GM21576 (cell line): Measurements from ENCODE around the gene ADGRV1.
A peak's percentile ranks its signal among the peaks of the same experiment; 100 is the strongest.
"Not testable (repeated sequence)": the region's sequence is repeated elsewhere in the genome, so short reads cannot be mapped to it uniquely, and the experiment has no call there.

ENCODE experiments used
- ATAC-seq: cut with Tn5 transposase; IDR thresholded peaks from one replicate; pipeline ENCODE4 v1.9.1; 2021; ENCODE audit warnings: mild to moderate bottlenecking, moderate library complexity; ENCODE audit not compliant: unreplicated experiment

ADGRV1 gene

DNA sequence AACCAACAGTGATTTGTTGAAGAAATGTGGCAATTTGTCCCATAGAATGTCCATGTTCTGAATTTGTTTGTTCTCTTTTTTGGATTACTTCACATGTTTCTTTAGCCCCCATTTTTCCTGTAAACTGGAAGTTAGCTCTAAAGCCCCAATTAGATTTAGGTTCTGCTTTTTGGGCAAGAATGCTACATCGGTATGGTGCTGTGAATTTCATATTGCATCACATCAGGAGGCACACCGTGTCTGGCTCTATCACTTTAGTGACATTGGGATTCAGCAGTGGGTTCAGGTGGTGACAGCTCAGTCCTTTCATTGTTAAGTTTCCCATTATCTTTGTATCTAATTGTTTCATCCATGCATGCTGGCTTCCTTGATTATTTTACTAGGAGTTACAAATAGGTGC is 27.9 kb downstream of the ADGRV1 start:
- ATAC-seq = no peak

DNA sequence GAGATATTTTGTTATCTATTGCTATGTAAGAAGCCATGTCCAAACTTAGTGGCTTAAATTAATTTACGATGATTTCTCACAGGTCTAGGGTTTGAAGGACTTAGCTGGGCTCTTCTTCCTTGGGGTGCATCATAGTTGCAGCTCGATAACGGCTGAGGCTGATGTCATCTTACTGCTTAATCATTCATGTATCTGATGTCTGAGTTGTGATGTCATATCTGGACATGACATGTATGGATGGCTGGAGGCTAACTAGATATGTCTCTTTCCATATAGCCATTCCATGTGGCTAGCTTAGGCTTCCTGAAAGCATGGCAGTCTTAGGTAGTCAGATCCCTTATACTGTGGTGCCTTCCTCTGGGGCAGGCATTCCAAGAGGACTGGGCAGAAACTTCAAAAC is 31.6 kb downstream of the ADGRV1 start:
- no peak for ATAC-seq

DNA sequence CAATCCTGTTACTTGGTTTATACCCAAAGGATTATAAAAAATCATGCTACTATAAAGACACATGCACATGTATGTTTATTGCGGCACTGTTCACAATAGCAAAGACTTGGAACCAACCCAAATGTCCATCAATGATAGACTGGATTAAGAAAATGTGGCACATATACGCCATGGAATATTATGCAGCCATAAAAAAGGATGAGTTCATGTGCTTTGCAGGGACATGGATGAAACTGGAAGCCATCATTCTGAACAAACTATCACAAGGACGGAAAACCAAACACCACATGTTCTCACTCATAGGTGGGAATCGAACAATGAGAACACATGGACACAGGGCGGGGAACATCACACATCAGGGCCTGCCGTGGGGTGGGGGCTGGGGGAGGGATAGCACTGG is 34.5 kb downstream of the ADGRV1 start:
- ATAC-seq = not testable (repeated sequence)

DNA sequence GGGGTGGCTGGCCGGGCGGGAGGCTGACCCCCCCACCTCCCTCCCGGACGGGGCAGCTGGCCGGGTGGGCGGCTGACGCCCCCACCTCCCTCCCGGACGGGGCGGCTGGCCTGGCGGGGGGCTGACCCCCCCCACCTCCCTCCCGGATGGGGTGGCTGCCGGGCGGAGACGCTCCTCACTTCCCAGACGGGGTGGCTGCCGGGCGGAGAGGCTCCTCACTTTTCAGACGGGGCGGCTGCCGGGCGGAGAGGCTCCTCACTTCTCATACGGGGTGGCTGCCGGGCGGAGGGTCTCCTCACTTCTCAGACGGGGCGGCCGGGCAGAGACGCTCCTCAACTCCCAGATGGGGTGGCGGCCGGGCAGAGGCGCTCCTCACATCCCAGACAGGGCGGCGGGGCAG is 37.2 kb downstream of the ADGRV1 start:
- ATAC-seq = not testable (repeated sequence)

DNA sequence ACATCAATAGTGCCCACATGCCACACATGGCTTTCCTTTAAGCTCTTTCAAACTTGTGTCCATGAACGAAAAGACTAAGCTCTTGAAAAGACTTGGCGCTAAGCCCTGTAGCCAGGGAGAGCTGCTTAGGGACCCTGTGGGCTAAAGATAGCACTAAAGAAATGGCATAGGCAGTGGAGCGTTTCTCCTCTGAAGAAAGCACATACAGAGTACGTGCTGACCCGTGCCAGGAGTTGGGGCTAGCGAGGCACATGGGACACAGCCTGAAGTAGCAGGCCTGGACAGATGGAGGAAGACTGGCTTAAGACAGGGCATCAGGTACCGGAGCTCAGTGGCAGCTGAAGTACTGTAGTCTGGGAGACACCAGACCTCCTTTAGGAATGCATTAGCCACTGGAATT is 39.7 kb downstream of the ADGRV1 start:
- ATAC-seq = no peak

DNA sequence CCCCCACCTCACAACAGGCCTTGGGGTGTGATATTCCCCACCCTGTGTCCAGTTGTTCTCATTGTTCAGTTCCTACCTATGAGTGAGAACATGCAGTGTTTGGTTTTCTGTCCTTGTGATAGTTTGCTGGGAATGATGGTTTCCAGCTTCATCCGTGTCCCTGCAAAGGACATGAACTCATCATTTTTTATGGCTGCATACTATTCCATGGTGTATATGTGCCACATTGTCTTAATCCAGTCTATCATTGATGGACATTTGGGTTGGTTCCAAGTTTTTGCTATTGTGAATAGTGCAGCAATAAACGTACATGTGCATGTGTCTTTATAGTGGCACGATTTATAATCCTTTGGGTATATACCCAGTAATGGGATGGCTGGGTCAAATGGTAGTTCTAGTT is 41.7 kb downstream of the ADGRV1 start:
- ATAC-seq = not testable (repeated sequence)

DNA sequence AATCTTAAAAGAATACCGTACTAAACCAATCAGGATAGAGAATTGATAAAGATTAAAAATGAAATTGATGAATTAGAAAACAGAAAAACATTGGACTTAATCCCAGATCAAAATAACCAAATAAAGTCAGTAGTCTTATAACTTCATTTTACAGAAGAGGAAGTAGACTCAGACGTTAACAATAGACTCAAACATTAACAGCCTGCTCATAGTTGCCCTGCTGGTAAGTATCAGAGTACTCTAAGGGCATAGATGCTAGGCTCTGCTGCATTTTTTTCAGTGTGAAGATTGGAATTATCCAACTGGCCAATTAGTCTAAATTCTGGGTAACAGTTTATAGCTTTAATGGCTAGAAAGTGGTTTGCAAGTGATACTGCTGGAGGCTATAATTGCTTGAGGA is 42.9 kb downstream of the ADGRV1 start:
- no peak for ATAC-seq

DNA sequence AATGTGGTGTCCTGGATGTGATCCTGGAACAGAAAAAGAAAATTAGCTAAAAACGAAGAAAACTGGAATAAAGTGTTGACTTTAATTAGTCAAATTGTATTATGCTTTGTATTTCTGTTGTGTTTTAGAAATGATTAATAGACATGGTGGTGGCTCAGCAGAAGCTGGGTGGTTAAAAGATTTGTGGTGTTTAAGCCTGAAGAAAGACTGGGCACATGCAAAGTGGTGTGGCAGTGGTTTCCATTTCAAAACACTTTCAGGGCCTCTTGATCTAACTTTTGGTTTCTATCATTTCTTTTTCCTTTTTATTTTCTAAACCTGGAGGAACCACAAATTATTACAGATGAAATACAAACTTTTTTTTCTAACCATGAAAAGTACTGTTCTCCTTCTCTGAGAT is 44.1 kb downstream of the ADGRV1 start:
- no peak for ATAC-seq

DNA sequence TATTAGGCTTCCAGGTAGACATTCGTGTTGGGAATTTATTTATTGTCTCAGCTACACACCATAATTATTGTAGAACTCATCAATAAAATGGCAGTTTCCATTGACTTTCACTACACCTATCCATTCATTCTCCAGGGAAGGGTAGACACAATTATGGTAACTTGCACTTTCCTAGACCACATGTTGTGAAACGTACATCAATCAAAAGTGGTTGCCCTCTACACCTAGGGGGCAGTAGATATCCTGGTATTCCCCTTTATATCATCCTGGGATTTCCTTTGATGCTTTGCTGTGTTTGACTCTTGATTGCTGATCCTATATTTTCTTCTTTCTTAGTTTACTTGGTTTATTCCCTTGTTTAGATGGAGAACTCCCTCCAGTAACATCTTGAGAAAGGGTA is 47.9 kb downstream of the ADGRV1 start:
- no peak for ATAC-seq

DNA sequence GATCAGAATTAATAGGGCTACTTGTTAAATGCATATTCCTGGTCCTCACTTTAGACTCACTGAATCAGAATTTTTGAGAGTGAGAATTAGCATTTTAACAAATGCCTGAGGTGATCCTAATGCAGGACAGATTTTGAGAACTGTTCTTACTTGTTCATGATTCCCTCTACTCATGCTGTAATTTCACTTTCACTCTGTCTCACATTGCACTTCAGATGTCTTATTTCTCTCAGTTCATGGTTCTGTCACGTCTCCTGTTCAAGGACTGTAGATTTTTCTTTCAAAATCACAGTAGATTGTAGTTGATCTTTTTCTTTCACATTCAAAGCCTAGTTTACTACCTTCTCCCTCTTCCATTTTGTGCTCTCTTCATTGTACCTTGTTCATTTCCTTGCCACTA is 54.3 kb downstream of the ADGRV1 start:
- peak; percentile 97 for ATAC-seq

DNA sequence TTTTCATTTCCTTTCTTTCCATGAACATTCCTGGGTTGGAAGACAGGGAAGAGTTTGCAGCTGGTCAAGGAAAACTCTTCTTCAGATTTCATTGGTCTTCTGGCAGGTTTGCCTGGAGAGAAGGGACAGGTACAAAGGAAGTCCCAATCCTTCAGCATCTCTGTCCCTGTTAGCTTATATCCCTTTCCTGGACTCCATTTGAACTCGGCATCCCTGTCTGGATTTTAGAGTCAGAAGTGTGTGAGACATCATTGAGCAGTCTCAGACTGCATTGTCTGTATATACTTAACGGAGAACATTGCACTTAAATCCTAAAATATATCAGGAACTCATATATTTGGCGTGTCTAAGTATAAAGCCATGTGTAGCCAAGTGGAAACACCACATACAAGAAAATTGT is 54.9 kb downstream of the ADGRV1 start:
- no peak for ATAC-seq

DNA sequence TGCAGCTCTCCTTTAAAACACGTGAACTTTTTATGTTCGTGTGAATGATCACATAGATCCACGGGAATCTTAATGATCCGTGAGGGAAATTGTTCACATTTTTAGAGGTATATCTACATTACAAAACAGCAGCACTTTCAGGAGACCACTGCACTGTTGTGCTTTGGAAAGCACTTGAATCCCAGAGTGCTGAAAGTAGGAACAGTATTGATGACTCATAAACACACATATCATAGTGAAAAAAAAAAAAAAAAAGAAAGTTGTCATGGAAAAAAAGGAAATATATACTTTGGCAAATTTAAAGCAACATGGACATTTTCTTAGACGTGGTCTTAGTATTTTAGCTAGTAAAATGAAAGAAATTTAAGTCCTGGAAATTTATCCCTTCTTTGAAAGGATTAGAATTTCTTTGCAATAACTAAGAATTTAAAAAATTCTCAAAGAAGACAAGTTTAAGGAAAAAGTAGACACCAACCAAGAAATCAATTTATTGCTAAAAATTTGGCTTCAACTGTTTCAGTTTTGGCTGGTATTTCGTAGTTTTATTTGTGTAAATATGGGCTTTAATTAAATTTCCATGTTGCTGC is 55.4 kb downstream of the ADGRV1 start:
- no peak for ATAC-seq

DNA sequence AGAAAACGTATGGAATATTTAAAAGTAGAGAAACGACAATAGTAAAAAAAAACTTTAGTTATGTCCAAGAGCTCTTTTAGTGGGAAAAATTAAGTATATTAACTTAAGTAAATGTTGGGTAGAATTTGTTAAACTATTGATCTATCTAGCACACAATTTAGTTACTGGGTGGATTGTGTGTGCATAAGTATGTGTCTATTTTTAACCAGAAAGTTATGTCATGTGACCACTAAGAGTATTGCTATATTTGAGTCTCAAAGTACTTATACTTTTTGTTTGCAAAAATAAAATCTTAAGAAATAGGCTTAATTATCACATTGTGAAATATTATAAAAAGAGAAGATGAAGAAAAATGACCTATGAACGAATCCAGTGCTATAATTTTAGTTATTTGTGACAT is 56.8 kb downstream of the ADGRV1 start:
- ATAC-seq = no peak

DNA sequence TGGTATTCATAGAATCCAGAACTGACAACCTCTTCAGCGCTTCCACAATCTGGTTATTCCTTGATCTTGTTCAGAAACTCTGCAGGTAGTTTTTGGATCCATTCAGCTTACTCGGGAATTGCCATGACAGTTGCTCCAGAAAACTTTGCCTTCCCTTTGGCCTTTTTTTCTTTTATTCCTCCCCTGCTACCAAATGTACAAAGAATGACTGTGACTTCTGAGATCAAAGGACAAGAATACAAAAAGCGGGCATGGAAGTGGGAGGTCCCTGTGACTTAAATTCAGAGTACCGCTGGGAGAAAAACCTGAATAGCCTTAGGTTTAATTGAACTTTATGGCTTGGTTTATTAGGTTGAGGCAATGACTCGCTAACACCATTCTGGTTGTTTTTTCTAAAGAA is 59.5 kb downstream of the ADGRV1 start:
- ATAC-seq = no peak

DNA sequence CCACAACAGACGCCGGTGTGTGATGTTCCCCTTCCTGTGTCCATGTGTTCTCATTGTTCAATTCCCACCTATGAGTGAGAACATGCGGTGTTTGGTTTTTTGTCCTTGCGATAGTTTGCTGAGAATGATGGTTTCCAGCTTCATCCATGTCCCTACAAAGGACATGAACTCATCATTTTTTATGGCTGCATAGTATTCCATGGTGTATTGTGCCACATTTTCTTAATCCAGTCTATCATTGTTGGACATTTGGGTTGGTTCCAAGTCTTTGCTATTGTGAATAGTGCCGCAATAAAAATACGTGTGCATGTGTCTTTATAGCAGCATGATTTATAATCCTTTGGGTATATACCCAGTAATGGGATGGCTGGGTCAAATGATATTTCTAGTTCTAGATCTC is 61.2 kb downstream of the ADGRV1 start:
- ATAC-seq = not testable (repeated sequence)

DNA sequence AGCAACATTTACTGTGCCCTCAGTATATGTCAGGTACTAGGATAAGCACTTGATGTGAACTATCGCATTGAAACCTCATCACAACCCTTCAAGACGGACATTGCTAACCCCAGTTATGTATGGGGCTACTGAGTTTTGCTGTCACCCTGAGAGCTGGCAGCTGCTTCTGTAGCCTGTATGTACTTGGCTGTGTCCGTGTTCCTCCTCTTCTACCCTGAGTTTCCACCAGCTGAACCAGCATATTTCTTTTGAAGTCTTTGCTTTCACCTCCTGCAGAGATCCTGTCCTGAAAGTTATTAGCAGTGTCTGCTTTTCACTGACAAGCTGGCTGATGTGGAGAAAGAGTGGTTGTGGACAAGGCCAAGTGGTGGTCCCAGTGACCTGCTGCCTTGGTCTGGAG is 63.3 kb downstream of the ADGRV1 start:
- ATAC-seq = no peak

DNA sequence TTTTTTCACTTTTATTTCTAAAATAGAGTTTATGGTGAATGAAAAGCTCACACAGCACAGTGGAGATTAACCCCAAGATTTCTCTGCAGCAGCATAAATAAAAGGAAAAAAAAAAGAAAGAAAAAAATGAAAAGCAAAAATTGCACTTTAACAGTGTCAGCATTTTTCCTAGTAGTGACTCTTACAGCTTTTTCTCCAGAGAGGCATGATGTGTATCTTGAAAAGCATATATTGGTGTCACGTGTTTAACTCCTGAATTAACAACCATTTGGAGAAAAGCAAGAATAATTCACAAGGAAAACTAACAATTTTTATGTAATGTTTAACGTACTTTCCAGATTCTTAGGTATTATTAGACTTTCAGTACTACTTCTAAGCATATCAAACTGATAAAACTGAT is 67.9 kb downstream of the ADGRV1 start:
- ATAC-seq = no peak

DNA sequence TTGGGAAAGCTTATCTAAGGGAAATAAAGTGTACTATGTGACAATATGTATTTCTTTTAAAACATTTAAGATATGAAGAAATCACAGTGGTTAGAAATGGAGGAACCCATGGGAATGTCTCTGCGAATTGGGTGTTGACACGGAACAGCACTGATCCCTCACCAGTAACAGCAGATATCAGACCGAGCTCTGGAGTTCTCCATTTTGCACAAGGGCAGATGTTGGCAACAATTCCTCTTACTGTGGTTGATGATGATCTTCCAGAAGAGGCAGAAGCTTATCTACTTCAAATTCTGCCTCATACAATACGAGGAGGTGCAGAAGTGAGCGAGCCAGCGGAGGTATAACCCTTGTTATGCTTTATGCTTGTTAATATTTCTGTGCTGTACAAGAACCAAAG is 69.9 kb downstream of the ADGRV1 start:
- no peak for ATAC-seq

DNA sequence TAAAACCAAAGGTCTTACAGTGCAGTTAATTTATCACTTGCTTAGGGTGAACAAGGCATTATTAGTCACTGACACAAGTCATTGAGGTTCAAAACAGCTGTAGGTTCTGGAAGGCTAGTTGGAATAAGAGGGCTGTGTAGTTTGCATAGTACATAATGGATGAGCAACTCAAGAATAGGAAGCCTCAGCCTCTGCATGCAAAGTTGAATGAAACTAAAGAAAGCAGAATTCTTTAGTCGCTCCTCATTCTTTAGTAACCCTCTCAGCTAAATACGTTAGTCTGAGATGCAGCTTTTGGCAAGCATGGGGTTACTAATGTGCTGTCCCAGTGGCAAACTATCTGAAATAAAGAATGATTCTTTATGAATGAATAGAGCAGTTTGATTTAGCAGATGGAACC is 74.2 kb downstream of the ADGRV1 start:
- no peak for ATAC-seq

DNA sequence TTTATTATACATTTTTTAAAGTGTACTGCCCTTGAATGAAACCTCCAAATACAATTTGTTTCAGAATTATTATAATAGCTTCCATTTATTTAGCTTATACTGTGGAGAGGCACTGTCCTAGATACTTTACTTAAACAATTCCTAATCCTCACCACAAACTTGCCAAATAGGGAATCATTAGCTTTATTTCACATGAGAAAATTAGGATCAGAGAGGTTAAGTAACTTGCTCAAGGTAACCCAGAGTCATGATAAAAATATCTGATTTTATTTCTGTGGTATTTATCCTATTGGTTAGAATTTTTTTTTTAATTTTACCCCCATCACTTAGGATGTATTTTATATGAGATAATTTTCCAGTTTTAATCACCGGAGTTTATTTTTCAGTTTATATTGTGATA is 78.4 kb downstream of the ADGRV1 start:
- ATAC-seq = no peak

DNA sequence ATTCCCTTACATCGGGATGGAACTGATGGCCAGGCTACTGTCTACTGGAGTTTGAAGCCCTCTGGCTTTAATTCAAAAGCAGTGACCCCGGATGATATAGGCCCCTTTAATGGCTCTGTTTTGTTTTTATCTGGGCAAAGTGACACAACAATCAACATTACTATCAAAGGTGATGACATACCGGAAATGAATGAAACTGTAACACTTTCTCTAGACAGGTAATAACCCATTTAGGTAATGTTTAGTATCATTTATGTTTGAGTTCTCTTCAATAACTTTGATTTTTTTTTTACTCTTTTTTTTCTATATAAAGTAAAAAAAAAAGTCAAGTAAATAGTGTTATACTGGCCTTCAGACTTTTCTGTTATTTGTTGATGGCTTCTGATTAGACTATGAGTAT is 79.1 kb downstream of the ADGRV1 start:
- ATAC-seq = no peak

DNA sequence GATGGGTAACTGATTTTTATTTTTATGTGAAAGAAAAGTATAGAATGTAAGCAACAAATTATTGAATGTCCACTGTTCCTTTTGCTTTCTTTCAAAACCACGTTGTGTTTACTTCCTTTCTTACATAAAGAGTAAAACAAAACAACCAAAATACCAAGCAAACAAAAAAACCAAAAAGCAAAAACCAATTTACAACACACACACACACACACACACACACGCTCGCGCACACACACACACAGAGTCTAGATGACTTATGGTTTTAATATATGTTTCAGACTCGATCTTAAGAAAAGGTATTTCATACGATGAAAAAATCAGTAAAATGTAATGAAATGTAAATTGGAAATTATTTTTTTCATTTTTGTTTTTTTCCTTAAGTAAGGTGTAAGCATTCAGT is 80.3 kb downstream of the ADGRV1 start:
- no peak for ATAC-seq

DNA sequence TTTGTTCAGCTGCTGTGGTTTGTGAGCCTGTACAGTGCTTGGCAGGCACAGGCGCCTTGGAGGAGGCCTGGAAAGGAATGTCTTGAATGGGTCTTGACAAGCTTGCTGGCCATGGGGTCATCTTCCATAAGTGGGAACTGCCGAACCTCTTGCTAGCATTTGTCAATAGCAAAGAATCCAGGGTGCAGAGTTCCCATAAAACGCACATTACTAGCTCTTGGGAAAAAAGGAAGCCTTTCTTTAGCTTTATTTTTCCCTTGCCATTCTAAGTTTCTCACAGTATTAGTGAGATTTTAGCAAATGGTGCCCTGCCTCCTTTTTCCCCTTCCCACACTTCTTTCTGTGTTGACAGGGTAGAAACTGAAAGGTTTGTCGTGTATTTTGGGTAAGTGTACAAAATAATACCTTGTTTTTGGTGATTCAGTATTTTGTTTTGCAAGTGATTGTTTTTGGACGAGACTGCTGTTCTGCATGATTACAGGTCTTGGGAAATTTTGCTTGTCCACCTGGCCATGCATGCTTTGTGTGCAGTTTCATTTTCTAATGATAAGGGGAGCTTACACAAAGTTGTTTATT is 82.0 kb downstream of the ADGRV1 start:
- peak; percentile 56 for ATAC-seq
